Right renal pelvis (tissue), 4 donors: ENCODE measurements around the gene HNRNPL. TPM values are rescaled to one million over a fixed set of nuclear protein-coding genes. Genes with fewer than 3 reads are reported as not detected.
"Not testable (repeated sequence)": the region's sequence is repeated elsewhere in the genome, so short reads cannot be mapped to it uniquely, and the experiment has no call there.

ENCODE experiments used
- DNase-seq, 4 donors: peaks; one replicate each; pipeline ENCODE4 v3.0.0-alpha.2; 2013; ENCODE audit warnings: low read depth in 4 of 4, low spot score in 3 of 4, missing footprints in 1 of 4
- polyA plus RNA-seq, 4 donors: library from polyadenylated mRNA; unstranded; fragments of 120-200 nt; gene quantifications; one replicate each; pipeline ENCODE4 v1.2.1, GENCODE V29; 2013; ENCODE audit not compliant: insufficient read length in 4 of 4

The HNRNPL gene
- polyA plus RNA-seq, 4 donors: 471 to 524 (median 503) TPM

DNA sequence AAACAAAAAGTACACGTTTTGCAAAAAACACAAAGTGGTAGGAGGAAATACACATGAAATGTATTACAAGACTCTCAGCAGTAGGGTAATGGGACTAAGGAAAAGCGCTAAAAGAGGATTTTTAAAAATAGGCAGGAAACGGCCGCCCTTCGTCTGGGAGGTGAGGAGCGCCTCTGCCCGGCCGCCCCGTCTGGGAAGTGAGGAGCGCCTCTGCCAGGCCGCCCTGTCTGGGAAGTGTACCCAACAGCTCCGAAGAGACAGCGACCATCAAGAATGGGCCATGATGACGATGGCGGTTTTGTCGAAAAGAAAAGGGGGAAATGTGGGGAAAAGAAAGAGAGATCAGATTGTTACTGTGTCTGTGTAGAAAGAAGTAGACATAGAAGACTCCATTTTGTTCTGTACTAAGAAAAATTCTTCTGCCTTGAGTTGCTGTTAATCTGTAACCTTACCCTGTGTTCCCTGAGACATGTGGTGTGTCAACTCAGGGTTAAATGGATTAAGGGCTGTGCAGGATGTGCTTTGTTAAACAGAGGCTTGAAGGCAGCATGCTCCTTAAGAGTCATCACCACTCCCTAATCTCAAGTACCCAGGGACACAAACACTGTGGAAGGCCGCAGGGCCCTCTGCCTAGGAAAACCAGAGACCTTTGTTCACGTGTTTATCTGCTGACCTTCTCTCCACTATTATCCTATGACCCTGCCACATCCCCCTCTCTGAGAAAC lies 42.2 kb downstream of the HNRNPL start:
- not testable (repeated sequence) for DNase-seq

DNA sequence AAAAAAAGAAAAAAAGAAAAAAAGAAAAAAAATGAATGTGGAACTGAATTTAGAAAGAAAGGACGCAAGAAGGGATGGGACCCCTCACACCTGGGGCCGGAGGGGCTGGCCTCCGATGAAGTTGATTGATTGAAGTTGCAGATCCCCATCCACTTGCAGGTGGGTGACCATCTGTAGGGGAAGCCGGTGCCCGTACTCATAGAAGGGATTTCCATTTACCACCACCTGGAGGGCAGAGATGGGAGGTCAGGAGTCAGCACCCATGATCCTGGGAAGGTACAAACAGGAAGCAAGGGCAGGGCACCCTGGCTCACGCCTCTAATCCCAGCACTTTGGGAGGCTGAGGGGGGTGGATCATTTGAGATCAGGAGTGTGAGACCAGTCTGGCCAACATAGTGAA lies 43.4 kb downstream of the HNRNPL start:
- no peak for DNase-seq

DNA sequence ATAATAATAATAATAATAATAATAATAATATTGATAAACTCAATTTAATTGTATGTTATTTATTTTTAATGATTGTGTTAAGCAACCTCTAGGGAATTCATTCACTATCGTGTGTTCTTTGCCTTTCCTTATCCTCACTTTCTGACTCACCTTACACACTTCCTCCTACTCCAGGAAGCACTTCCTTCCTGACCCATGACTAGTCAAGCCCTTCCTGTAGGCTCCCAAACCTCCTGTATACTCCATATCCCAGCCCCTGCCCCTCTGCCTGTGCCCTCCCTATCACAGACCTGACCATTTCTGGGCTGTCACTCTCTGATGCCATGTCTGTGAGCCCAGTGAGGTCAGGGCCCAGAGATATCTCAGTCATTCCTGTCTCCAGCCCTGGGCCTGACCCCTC lies 44.6 kb downstream of the HNRNPL start:
- DNase-seq: no peak

DNA sequence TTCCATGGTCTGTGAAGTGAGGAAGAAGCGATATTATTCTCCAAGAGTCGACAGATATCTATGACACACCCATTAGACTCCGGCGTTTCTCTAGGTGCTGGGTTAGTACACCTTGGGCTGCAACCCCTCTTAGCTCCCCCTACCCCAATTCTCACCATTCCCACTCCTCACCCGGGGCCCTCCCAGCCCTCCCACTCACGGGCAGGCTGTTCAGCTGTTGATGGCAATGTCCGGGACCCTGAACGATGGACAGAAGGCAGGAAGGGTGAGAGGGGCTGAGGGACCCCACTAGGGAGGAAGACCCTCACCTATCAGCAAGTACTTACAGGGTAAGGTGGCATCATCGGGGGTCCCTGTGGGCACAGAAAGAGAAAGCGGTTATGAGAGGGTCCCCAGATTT lies 46.2 kb downstream of the HNRNPL start:
- DNase-seq: no peak

DNA sequence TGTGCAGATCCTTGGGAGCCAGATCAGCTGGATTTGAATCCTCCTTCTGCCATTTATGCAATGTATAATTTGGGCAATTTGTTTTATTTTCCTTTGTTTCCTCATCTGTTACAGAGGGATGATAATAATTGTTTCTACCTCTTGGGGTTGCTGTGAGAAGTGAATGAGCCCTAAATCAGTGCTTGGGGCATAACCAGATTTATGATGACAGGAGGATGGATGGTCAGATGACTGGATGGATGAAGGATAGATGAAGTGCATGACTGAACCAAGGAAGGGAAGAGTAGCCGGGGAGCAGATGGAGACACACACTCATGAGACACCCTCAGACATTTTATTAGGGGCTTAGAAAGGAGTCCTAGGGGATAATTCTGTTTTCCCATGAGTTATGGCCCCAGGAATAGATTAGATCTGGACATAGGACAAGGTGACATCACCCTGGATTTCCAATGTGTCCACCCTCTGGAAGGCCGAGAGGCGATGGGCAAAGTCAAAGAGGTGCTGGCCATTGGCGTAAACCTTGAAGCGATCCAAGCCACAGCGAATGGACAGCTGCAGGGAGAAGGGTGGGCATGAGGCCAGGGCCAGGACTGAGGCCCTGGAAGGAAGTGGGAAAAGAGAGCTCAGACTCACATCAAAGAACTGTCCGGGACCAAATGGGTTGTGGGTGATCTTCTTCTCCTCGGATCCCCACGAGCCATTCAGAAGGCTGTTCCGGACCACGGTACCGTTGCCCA lies 48.3 kb downstream of the HNRNPL start:
- no peak for DNase-seq

DNA sequence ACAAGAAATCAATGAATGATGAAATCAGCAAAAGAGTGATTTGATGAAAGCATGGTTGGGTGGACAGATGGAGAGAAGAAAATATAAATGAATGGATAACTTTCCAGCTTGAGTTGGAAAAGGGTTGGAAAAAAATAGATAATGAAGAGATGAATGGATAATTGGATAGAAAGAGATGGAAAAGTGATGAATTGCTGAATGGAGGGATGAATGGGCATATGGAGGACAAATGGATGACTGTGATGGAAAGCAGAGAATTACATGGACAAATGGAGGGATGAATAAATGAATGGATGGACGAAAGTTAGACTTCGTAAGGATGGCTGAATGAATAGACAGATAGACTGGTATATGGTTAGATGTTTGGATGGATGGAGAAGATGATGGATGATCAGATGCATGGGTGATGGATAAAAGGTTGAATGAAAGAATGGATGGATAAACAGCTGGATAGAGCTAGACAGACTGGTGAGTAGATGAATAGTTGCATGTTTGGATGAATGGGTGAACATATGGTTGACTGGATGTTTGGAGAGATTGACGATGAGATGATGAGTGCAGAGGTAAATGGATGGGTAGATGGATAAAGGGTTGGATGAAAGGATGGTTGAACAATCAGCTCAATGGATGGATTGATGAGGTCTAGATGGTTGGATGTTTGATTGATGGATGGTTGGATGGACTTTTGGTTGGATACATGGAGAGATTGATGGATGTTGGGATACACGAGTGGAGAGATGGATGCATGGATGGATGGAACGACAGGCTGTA lies 49.0 kb downstream of the HNRNPL start:
- no peak for DNase-seq

DNA sequence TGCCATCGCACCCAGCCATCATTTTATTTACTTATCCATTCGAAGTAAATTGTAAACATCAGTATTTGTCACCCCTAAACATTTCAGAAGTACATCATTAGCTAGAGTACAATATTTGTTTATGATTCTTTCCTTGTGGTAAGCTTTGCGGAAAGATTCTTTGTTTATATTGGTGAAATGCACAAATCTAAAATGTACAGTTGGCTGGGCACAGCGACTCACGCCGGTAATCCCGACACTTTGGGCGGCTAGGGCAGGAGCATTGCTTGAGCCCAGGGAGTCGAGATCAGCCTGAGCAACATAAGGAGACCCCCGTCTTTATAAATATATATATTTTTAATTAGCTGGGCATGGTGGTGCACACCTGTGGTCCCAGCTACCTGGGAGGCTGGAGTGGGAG lies 50.7 kb downstream of the HNRNPL start:
- no peak for DNase-seq

DNA sequence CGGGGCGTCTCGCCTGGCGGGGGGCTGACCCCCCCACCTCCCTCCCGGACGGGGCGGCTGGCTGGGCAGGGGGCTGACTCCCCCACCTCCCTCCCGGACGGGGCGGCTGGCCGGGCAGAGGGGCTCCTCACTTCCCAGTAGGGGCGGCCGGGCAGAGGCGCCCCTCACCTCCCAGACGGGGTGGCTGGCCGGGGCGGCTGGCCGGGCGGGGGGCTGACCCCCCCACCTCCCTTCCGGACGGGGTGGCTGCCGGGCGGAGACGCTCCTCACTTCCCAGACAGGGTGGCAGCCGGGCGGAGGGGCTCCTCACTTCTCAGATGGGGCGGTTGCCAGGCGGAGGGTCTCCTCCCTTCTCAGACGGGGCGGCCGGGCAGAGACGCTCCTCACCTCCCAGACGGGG lies 52.0 kb downstream of the HNRNPL start:
- not testable (repeated sequence) for DNase-seq

DNA sequence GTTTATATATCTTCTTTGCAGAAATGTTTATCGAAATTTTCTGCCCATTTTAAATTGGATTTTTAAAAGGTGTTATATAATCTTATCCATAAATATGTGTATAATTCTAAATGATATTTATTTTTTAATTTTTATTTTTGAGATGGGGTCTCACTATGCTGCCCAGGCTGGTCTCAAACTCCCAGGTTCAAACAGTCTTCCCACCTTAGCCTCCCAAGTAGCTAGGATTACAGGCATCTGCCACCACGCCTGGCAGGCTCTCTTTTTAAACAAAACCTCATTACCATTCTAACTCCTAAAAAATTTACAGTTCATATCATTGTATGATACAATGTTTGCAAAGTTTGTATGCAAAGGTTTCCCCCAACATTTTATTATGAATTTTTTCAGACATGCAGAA lies 53.6 kb downstream of the HNRNPL start:
- DNase-seq: no peak

DNA sequence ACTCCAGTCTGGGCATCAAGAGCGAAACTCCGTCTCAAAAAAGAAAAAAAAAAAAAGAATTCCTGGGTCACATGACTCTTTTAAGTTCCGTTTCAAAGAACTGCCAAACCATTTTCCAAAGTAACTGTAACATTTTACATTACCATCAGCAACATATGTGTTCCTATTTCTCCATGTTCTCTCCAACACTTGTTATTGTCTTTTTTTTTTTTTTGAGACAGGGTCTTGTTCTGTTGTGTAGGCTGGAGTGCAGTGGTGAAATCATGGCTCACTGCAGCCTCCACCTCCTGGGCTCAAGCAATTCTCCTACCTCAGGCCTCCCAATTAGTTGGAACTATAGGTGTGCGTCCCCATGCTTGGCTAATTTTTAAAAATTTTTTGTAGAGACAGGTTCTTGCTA lies 54.2 kb downstream of the HNRNPL start:
- no peak for DNase-seq

DNA sequence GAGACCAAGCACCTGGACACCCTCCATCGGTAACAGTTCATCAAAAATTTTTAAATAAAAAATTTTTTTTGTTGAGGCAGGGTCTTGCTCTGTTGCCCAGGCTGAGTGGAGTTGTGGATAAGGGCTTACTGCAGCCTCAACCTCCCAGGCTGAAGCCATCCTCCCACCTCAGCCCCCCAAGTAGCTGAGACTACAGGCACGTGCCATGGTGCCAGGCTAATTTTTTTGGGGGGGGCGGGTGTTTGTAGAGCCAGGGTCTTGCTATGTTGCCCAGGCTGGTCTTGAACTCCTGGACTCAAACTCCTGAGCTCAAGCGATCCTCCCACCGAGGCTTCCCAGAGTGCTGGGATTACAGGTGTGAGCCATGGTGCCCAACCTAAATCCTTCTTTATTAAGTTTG lies 56.1 kb downstream of the HNRNPL start:
- DNase-seq: no peak

DNA sequence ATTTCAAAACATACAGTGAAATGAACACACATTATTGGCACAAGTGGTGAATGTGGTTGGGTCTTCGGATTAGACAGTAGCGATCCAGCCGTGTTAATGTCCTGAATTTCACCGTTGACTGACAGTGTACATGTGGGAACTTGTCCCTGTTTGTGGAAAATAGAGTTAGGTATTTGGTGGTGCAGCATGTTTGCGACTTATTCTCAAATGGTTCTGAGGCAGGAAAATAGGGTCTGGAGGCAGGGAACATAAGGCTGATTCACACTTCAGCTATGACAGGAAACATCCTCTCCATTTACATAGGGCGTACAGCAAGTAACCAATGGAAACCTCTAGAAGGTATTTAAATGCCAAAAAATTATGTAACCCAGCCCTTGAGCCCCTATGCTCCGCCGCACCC lies 56.6 kb downstream of the HNRNPL start:
- no peak for DNase-seq

DNA sequence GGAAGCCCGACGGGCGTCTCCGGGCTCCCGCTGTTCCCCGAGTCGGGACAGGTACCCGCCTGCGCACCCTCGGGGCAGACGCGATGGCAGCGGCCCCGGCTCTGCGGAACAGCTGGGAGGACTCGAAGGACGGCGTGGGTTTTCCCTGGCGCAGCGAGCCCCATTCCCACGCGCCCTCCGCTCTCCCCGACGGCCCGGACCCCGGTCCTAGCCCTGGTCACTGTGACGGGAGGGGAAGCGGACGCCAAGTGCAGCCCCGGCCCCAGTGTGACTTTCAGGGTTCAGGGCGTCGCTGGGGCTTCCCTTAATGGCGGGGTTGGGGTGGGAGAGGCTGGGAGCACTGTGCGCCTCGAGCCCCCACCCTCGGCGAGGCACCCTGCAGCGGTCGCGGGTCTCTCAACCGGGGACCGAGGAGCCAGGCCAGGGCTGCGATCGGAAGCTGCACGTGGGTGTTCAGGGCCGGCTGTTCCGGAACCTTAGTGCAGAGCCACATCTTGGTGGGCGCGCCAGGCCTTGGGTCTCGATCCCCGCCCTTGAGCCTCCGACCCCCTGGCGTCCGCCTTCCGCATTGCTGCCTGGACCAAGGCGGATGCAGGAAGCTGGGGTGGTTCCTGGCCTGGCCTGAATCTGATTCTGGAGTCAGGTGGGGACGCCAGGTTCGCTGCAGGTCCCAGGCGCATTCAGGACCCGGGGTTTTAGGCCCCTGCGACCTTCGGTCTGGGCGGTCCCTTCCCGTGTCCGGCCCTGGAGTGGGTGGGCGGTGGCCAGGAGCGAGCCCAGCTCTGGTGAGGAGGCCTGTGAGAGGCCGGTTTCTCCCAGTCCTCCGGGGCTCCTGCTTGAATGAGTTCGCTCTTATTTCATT lies 57.3 kb downstream of the HNRNPL start:
- no peak for DNase-seq

DNA sequence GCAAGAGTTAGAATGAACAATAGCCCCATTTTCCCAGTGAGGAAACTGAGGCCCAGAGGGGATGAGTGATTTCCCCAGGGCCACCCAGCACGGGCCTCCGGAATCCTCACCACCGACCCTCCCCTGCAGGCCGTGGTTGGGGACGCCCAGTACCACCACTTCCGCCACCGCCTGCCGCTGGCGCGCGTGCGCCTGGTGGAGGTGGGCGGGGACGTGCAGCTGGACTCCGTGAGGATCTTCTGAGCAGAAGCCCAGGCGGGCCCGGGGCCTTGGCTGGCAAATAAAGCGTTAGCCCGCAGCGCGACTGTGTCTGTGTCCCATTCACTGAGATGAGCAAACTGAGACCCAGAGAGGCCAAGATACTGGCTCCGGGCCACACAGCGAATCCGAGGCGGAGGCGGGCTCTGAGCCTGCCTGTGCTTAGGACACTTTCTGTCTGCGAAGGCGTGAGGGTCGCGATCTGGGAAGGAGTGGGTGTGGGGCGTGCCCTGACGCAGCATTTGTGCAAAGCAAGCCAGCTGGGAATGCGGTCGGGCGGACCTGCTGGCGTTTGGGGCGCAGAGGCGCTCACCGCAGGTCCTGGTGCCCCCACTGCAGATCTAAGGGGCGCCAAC lies 58.2 kb downstream of the HNRNPL start:
- DNase-seq: not testable (repeated sequence)

DNA sequence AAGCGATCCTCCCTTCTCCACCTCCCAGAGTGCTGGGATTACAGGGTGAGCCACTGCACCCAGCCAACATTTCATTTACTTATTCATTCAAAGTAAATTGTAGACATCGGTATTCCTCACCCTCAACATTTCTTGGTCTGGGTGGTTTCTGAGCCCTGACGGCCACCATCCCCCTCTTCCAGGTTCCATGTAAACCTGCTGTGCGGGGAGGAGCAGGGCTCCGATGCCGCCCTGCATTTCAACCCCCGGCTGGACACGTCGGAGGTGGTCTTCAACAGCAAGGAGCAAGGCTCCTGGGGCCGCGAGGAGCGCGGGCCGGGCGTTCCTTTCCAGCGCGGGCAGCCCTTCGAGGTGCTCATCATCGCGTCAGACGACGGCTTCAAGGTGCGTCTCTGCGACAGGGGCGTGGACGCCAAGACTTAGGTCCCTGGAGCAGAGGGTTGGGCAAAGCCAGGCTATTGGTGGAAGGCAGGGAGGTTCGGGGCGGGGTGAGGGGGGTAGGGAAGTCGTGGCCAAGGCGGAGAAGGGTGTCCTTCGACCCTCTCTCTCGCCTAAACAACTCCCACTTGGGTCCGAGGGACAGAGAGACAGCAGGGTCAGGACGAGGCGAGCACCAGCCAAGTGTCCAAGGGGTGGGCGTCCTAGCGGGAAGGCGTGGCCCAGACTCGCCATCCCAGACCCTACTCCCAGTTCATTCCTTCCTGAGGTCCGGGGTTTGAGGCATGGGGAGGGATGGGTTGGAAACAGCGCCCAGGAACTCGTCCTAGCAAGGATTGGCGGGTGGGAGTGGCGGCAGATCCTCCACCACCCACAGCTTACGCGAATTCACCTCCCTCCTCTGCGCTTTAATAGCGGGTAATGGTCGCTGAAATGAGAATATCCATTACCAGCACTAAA lies 59.0 kb downstream of the HNRNPL start:
- not testable (repeated sequence) for DNase-seq

DNA sequence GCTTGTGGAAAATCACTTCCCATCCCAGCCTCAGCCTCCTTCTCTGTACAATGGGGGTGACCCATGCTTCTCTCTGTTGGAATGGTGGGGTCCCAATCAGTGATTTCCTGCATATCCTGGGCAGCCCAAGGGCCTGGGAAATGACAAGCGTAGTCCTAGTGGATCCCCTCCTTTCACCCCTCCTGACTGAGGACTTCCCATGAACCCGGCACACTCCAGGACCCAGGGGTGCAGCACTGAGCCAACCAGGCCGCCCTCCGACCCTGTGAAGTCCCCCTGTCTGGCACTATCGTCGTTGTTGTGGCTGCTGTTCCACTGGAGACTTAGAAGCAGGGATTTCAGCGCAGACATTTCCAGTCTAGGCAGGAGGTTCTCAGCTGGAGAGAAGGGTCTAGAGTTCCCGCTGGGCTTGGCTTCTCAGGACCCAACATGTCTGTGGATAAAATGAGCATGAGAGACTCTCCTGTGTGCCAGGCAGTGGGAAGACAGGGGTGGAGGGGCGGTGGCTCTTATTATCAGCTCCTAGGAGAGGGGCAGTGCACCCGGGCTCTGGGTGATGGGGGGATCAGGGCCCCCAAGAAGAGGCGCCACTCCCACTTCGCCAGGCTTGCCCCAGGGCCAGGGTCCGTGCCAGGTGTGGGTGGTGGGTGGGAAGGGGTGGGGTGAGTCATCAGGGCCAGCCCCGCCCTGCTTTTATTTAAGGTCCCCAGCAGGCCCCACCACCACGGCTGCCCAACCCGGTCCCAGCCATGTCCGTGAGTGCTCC lies 61.1 kb downstream of the HNRNPL start, which contains the start of gene LGALS7B:
Gene LGALS7B (plus strand): TSS at position 723 of the 766 bp plus-strand sequence. CDS start 27 bp downstream, at position 750.
- no peak for DNase-seq

DNA sequence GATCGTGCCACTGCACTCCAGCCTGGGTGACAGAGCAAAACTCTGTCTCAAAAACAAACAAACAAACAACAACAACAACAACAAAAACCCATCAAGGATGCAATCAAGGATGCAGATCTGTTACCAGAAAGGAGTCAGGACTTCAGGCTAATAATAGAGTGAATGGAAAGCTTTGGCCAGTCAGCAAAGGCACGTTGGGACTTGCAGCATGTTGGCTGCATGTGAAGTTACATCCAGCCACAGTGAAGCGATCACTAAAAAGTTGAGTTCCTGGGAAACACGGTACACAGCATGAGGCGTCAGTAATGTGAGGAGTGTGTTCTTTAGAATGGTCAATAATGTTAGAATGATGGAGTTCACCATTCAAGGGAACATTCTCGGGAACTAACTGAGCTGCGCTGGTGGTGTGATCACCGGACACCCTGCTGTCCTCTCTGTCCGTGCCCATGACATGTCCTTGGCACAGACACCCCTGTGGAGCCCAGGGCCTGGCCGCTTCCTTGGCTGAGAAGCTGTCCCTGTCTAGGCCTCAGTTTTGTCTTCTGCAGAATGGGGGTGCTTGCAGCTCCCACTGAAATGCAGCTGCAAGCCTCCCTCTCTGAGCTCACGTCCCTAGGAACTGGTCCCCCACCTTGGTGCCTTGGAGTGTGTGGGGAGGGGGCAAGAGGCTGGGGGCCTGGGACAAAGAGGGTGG lies 63.1 kb downstream of the HNRNPL start:
- no peak for DNase-seq
